ENCODE results near the gene RFX3.

- no peak for TF ChIP-seq CTCF (conservative IDR thresholded peaks at IDR 0.05)
- no peak for TF ChIP-seq EZH2 (IDR thresholded peaks at IDR 0.05; ENCODE audit: low read depth)
Observed at GRCh38 chr9:3238236-3238635, 287.6 kb downstream of the RFX3 start.

Data from PC-9 (cell line).